OCI-LY1 (cell line): ENCODE results near the gene EDA.

Source experiments
- H2AFZ ChIP-seq: fragments of 200-600 bp; sonication (generic), shearing (Covaris generic); 2 replicates; pipeline ENCODE4 v1.6.0; 2014; ENCODE audit warnings: antibody characterized with exemption, mild to moderate bottlenecking, low read length
- H3F3A ChIP-seq: fragments of 200-600 bp; sonication (generic), shearing (Covaris generic); 2 replicates; pipeline ENCODE4 v1.6.0; 2014; ENCODE audit warnings: mild to moderate bottlenecking, antibody characterized with exemption, low read length, moderate library complexity; ENCODE audit not compliant: insufficient read depth
- H3K27ac ChIP-seq: fragments of 200-600 bp; sonication (generic); 2 replicates; pipeline ENCODE4 v1.5.1; 2014; ENCODE audit warnings: low read length, mixed run types, mild to moderate bottlenecking, low read depth; ENCODE audit not compliant: poor library complexity, severe bottlenecking
- H3K27me3 ChIP-seq: fragments of 200-600 bp; sonication (generic); 2 replicates; pipeline ENCODE4 v1.6.0; 2014; ENCODE audit warnings: antibody characterized with exemption, mild to moderate bottlenecking, low read length, moderate library complexity; ENCODE audit not compliant: insufficient read depth
- H3K36me3 ChIP-seq: fragments of 200-600 bp; sonication (generic); 2 replicates; pipeline ENCODE4 v1.6.1; 2014; ENCODE audit warnings: mild to moderate bottlenecking, antibody characterized with exemption, low read length, moderate library complexity, mixed read lengths; ENCODE audit not compliant: insufficient read depth
- H3K4me1 ChIP-seq: fragments of 200-600 bp; sonication (generic); 2 replicates; pipeline ENCODE4 v1.5.1; 2014; ENCODE audit warnings: mild to moderate bottlenecking, low read length, moderate library complexity; ENCODE audit not compliant: insufficient read depth, severe bottlenecking
- H3K4me2 ChIP-seq: fragments of 200-600 bp; sonication (generic), shearing (Covaris generic); 2 replicates; pipeline ENCODE4 v1.6.1; 2014; ENCODE audit warnings: low read length
- H3K4me3 ChIP-seq: fragments of 200-600 bp; sonication (generic); 2 replicates; pipeline ENCODE4 v1.5.1; 2014; ENCODE audit warnings: low read length, low read depth, mild to moderate bottlenecking, mixed read lengths; ENCODE audit not compliant: poor library complexity, severe bottlenecking
- H3K79me2 ChIP-seq: fragments of 200-600 bp; shearing (Covaris generic); 2 replicates; pipeline ENCODE4 v1.6.1; 2016; ENCODE audit warnings: mixed run types, low read length, mixed read lengths; ENCODE audit not compliant: insufficient read depth
- H3K9ac ChIP-seq: fragments of 200-600 bp; sonication (generic), shearing (Covaris generic); 2 replicates; pipeline ENCODE4 v1.6.1; 2014; ENCODE audit warnings: mild to moderate bottlenecking, low read length, mixed read lengths
- H3K9me2 ChIP-seq: fragments of 200-600 bp; sonication (generic), shearing (Covaris generic); 2 replicates; pipeline ENCODE4 v1.6.1; 2014; ENCODE audit warnings: low read depth, mild to moderate bottlenecking, low read length, mixed read lengths
- H3K9me3 ChIP-seq: fragments of 200-600 bp; shearing (Covaris generic); 2 replicates; pipeline ENCODE4 v1.6.1; 2014; ENCODE audit warnings: low read length, mixed read lengths
- H4K20me1 ChIP-seq: fragments of 200-600 bp; sonication (generic), shearing (Covaris generic); 2 replicates; pipeline ENCODE4 v1.6.0; 2016; ENCODE audit warnings: mild to moderate bottlenecking, low read length; ENCODE audit not compliant: insufficient read depth
- CTCF ChIP-seq: fragments of 200-600 bp; sonication (generic), shearing (Covaris generic); IDR thresholded peaks from 2 replicates; pipeline ENCODE4 v1.5.1; 2017; ENCODE audit warnings: mild to moderate bottlenecking, antibody characterized with exemption, low read length, moderate library complexity, mixed read lengths
- EZH2 ChIP-seq: fragments of 200-600 bp; sonication (generic), shearing (Covaris generic); IDR thresholded peaks from 2 replicates; pipeline ENCODE4 v1.8.0; 2017; ENCODE audit warnings: borderline replicate concordance, mixed run types, mild to moderate bottlenecking, antibody characterized with exemption, low read length, moderate library complexity, mixed read lengths

The EDA gene

GRCh38 chrX:70030301-70030767, 414.4 kb downstream of the EDA start:
- Histone ChIP-seq H3K36me3 (no peaks in the 10 kb centered on the region), H3K4me3 (no peak overlapping the region), H4K20me1 (no peaks in the 10 kb centered on the region), H3K4me2 (no peak overlapping the region), H3K79me2 (no peaks in the 10 kb centered on the region), H3K9me3 (no peaks in the 10 kb centered on the region), H3K9ac (no peak overlapping the region), H3F3A (no peaks in the 10 kb centered on the region), H2AFZ (no peak overlapping the region), H3K27me3 (no peaks in the 10 kb centered on the region), H3K27ac (no peak overlapping the region), H3K9me2 (no peaks in the 10 kb centered on the region), H3K4me1 (no peaks in the 10 kb centered on the region)
- peak; percentile 63 for TF ChIP-seq CTCF
- TF ChIP-seq EZH2 = no peak

GRCh38 chrX:70032792-70033191, 416.9 kb downstream of the EDA start:
- no peaks in the 10 kb centered on the region for H3K9me2 ChIP-seq
- no peaks in the 10 kb centered on the region for H3K9me3 ChIP-seq
- H3K27me3 ChIP-seq = no peaks in the 10 kb centered on the region
- no peaks in the 10 kb centered on the region for H3K79me2 ChIP-seq
- H3K4me2 ChIP-seq = no peak overlapping the region
- H4K20me1 ChIP-seq = no peaks in the 10 kb centered on the region
- H3K9ac ChIP-seq = no peak overlapping the region
- H3K36me3 ChIP-seq = no peaks in the 10 kb centered on the region
- H2AFZ ChIP-seq = no peak overlapping the region
- no peak overlapping the region for H3K4me3 ChIP-seq
- TF ChIP-seq EZH2 (no peak), CTCF (no peak)
- no peaks in the 10 kb centered on the region for H3F3A ChIP-seq
- H3K27ac ChIP-seq = no peak overlapping the region
- no peaks in the 10 kb centered on the region for H3K4me1 ChIP-seq

- Histone ChIP-seq H3K27ac (no peak overlapping the region), H2AFZ (no peak overlapping the region), H3F3A (no peaks in the 10 kb centered on the region), H3K36me3 (no peaks in the 10 kb centered on the region), H3K27me3 (no peaks in the 10 kb centered on the region), H3K9ac (no peak overlapping the region), H3K9me3 (no peaks in the 10 kb centered on the region), H3K4me1 (no peaks in the 10 kb centered on the region), H3K79me2 (no peaks in the 10 kb centered on the region), H3K4me2 (no peak overlapping the region), H3K9me2 (no peaks in the 10 kb centered on the region), H4K20me1 (no peaks in the 10 kb centered on the region), H3K4me3 (no peak overlapping the region)
- TF ChIP-seq EZH2 (no peak), CTCF (peak; percentile 63)
Observed at GRCh38 chrX:70033348-70034051, 417.6 kb downstream of the EDA start.
